G401.6 (cell line): Measurements from ENCODE around the gene RYR3.

Source experiments
- FAIRE-seq: peaks from 2 replicates; lab custom pipeline; 2012; peaks lifted over from hg19 to GRCh38; lab: Jason Lieb, UNC

The RYR3 gene

GRCh38 chr15:33392453-33392852, 81.7 kb downstream of the RYR3 start:
- no peak for FAIRE-seq

- no peak for FAIRE-seq
These were observed 82.8 kb downstream of the RYR3 start for GRCh38 chr15:33393546-33393945.

- no peak for FAIRE-seq
These were observed 84.6 kb downstream of the RYR3 start for GRCh38 chr15:33395321-33395720.

GRCh38 chr15:33395846-33396245, 85.1 kb downstream of the RYR3 start:
- FAIRE-seq: no peak

- FAIRE-seq: no peak
These were observed 85.7 kb downstream of the RYR3 start for GRCh38 chr15:33396475-33396874.

- FAIRE-seq: no peak
These were observed 87.8 kb downstream of the RYR3 start for GRCh38 chr15:33398555-33398954.

GRCh38 chr15:33400941-33401340, 90.2 kb downstream of the RYR3 start:
- FAIRE-seq: no peak

- FAIRE-seq: no peak
These were observed 91.8 kb downstream of the RYR3 start for GRCh38 chr15:33402600-33402999.

- FAIRE-seq: no peak
These were observed 94.3 kb downstream of the RYR3 start for GRCh38 chr15:33405096-33405495.

GRCh38 chr15:33411596-33412540, 101.1 kb downstream of the RYR3 start:
- FAIRE-seq: no peak

GRCh38 chr15:33419701-33420100, 108.9 kb downstream of the RYR3 start:
- FAIRE-seq: no peak

- FAIRE-seq: no peak
These were observed 113.3 kb downstream of the RYR3 start for GRCh38 chr15:33424025-33424424.

- no peak for FAIRE-seq
These were observed 114.4 kb downstream of the RYR3 start for GRCh38 chr15:33425142-33425541.

GRCh38 chr15:33430577-33430976, 119.8 kb downstream of the RYR3 start:
- FAIRE-seq: no peak

GRCh38 chr15:33433821-33434220, 123.1 kb downstream of the RYR3 start:
- FAIRE-seq: no peak

GRCh38 chr15:33438396-33438795, 127.6 kb downstream of the RYR3 start:
- FAIRE-seq: no peak

GRCh38 chr15:33440900-33441299, 130.1 kb downstream of the RYR3 start:
- FAIRE-seq: no peak

GRCh38 chr15:33442449-33442848, 131.7 kb downstream of the RYR3 start:
- FAIRE-seq: no peak

GRCh38 chr15:33443708-33444107, 132.9 kb downstream of the RYR3 start:
- FAIRE-seq: no peak

- no peak for FAIRE-seq
These were observed 135.2 kb downstream of the RYR3 start for GRCh38 chr15:33445984-33446383.

GRCh38 chr15:33448151-33448550, 137.4 kb downstream of the RYR3 start:
- FAIRE-seq: no peak

GRCh38 chr15:33448961-33449606, 138.3 kb downstream of the RYR3 start:
- no peak for FAIRE-seq

GRCh38 chr15:33449810-33450209, 139.0 kb downstream of the RYR3 start:
- FAIRE-seq: no peak

GRCh38 chr15:33451385-33451784, 140.6 kb downstream of the RYR3 start:
- FAIRE-seq: no peak
